DND-41 (cell line): ENCODE results near the gene MGAT5.

ENCODE experiments used
- CTCF ChIP-seq: IDR thresholded peaks from 2 replicates; pipeline ENCODE4 v1.5.1; 2012; ENCODE audit warnings: borderline replicate concordance, low read length, moderate library complexity, mild to moderate bottlenecking; ENCODE audit not compliant: poor library complexity, severe bottlenecking; ENCODE audit errors: extremely low read depth
- EZH2 ChIP-seq: IDR thresholded peaks from 3 replicates; pipeline ENCODE4 v1.6.1; 2012; ENCODE audit warnings: borderline replicate concordance, low read depth, mild to moderate bottlenecking, moderate library complexity, low read length, inconsistent platforms; ENCODE audit not compliant: severe bottlenecking

- TF ChIP-seq CTCF (no peak), EZH2 (no peak)
These were observed 164.2 kb downstream of the MGAT5 start for GRCh38 chr2:134417968-134418582.
